Caco-2 (cell line): ENCODE results near the gene SYTL2. TPM values are rescaled to one million over a fixed set of nuclear protein-coding genes. Genes with fewer than 3 reads are reported as not detected.

ENCODE experiments used
- BruUV-seq: library from RNA; stranded (reverse); fragments of 400-500 nt; replicated peaks from 2 replicates; lab custom pipeline; 2021; lab: Mats Ljungman, UMichigan
- CTCF ChIA-PET: fragments of 300-600 bp; sonication (Branson Sonifier 250); formaldehyde crosslinking; loops from one replicate; lab custom pipeline; 2022; ENCODE audit warnings: antibody characterized with exemption; lab: Charles Lee
- POLR2A ChIA-PET: fragments of 300-600 bp; sonication (Branson Sonifier 250); formaldehyde crosslinking; loops from one replicate; lab custom pipeline; 2022; ENCODE audit warnings: antibody characterized with exemption; lab: Charles Lee
- DNase-seq, 2 experiments: peaks; one replicate each; pipeline versions ENCODE4 v3.0.0 to v3.0.0-alpha.2; 2020 to 2022
- H3K27me3 ChIP-seq: replicated peaks from 2 replicates; pipeline ENCODE4 v1.6.0; 2011; ENCODE audit warnings: low read length; ENCODE audit not compliant: control insufficient read depth, insufficient read depth
- H3K36me3 ChIP-seq: 2 replicates; pipeline ENCODE4 v1.5.1; 2011; ENCODE audit warnings: low read length; ENCODE audit not compliant: control insufficient read depth, insufficient read depth
- H3K4me1 ChIP-seq: fragments of 250-450 bp; sonication (Bioruptor Pico); 2 replicates; pipeline ENCODE4 v1.5.1; 2020; ENCODE audit warnings: mild to moderate bottlenecking
- H3K4me3 ChIP-seq: 2 replicates; pipeline ENCODE4 v1.5.1; 2011; ENCODE audit warnings: low read depth, mild to moderate bottlenecking, control low read depth, low read length
- H3K9me3 ChIP-seq: fragments of 250-450 bp; sonication (Bioruptor Pico); 2 replicates; pipeline ENCODE4 v1.5.1; 2020; ENCODE audit warnings: mild to moderate bottlenecking, moderate library complexity
- H3K27ac Mint-ChIP-seq: one replicate; pipeline ENCODE4 v1.8.0; 2022; ENCODE audit warnings: mixed read lengths; ENCODE audit not compliant: unreplicated experiment
- H3K27me3 Mint-ChIP-seq: one replicate; pipeline ENCODE4 v1.8.0; 2022; ENCODE audit warnings: mixed read lengths; ENCODE audit not compliant: insufficient read depth, unreplicated experiment
- H3K36me3 Mint-ChIP-seq: one replicate; pipeline ENCODE4 v1.8.0; 2022; ENCODE audit warnings: mild to moderate bottlenecking, mixed read lengths; ENCODE audit not compliant: insufficient read depth, unreplicated experiment
- H3K4me1 Mint-ChIP-seq: one replicate; pipeline ENCODE4 v1.8.0; 2022; ENCODE audit warnings: low read depth, mixed read lengths; ENCODE audit not compliant: unreplicated experiment
- H3K4me3 Mint-ChIP-seq: one replicate; pipeline ENCODE4 v1.8.0; 2022; ENCODE audit warnings: mild to moderate bottlenecking, moderate library complexity, mixed read lengths; ENCODE audit not compliant: unreplicated experiment
- H3K9me3 Mint-ChIP-seq: one replicate; pipeline ENCODE4 v1.8.0; 2022; ENCODE audit warnings: mixed read lengths; ENCODE audit not compliant: unreplicated experiment
- intact Hi-C: fragments of 100-400 bp; cut with micrococcal nuclease; formaldehyde crosslinking; loops from one replicate; pipeline ENCODE4 v1.10.0; 2022; ENCODE audit not compliant: unreplicated experiment
- total RNA-seq: library from RNA; stranded (reverse); gene quantifications from 2 replicates; pipeline ENCODE4 v1.2.3, GENCODE V29; 2022
- TF ChIP-seq, protein P1 (sequence below), 2 experiments: fragments of 200-600 bp in 1 of 2; IDR thresholded peaks; 1 replicate in 1 of 2; 2 replicates in 1 of 2; pipeline versions ENCODE4 v1.5.1 to v1.8.0; 2011 to 2022; ENCODE audit warnings: antibody characterized with exemption in 1 of 2, control low read depth in 1 of 2, inconsistent platforms in 1 of 2, low read depth in 1 of 2, low read length in 1 of 2, mild to moderate bottlenecking in 1 of 2, moderate library complexity in 1 of 2; ENCODE audit not compliant: insufficient read depth in 1 of 2, severe bottlenecking in 1 of 2, unreplicated experiment in 1 of 2

SYTL2 gene
- total RNA-seq, 1 experiment from 2014 or later: 110 TPM

GRCh38 chr11:85668157-85668556 lies 142.8 kb downstream of the SYTL2 start:
- no peaks in the 10 kb centered on the region for H3K27me3 Mint-ChIP-seq
- CTCF ChIA-PET: no interaction called here

GRCh38 chr11:85666687-85667086 lies 144.3 kb downstream of the SYTL2 start:
- peaks cover 7% of the 10 kb centered on the region for H3K4me1 Mint-ChIP-seq
- H3K27me3 Mint-ChIP-seq: no peaks in the 10 kb centered on the region
- H3K9me3 ChIP-seq: peaks cover 6% of the 10 kb centered on the region; the same call in 1 of the 2 replicates
- ChIA-PET CTCF (no interaction called here), POLR2A (no interaction called here)
- no peak overlapping the region for H3K4me3 Mint-ChIP-seq
- H3K36me3 ChIP-seq: peaks cover 2% of the 10 kb centered on the region; the same call in 1 of the 2 replicates
- TF ChIP-seq, protein P1, sequence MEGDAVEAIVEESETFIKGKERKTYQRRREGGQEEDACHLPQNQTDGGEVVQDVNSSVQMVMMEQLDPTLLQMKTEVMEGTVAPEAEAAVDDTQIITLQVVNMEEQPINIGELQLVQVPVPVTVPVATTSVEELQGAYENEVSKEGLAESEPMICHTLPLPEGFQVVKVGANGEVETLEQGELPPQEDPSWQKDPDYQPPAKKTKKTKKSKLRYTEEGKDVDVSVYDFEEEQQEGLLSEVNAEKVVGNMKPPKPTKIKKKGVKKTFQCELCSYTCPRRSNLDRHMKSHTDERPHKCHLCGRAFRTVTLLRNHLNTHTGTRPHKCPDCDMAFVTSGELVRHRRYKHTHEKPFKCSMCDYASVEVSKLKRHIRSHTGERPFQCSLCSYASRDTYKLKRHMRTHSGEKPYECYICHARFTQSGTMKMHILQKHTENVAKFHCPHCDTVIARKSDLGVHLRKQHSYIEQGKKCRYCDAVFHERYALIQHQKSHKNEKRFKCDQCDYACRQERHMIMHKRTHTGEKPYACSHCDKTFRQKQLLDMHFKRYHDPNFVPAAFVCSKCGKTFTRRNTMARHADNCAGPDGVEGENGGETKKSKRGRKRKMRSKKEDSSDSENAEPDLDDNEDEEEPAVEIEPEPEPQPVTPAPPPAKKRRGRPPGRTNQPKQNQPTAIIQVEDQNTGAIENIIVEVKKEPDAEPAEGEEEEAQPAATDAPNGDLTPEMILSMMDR (IDR thresholded peaks at IDR 0.05; ENCODE audit: insufficient read depth in 1 of 2, low read depth in 1 of 2, low read length in 1 of 2, severe bottlenecking in 1 of 2, unreplicated experiment in 1 of 2): no peak
- intact Hi-C loops: loop anchor here (10.0 kb wide), 2 partner anchors 578 to 638 kb away; partner anchors contain the start of genes EED and HIKESHI
- H3K4me1 ChIP-seq: 0 out of 2 replicates have a peak, but pooled peaks cover 9% of the 10 kb centered on the region
- H3K36me3 Mint-ChIP-seq: peaks cover 34% of the 10 kb centered on the region
- BruUV-seq: no TSS peak
- H3K9me3 Mint-ChIP-seq: peaks cover 12% of the 10 kb centered on the region
- DNase-seq: no peak
- H3K27ac Mint-ChIP-seq: no peak overlapping the region
- H3K4me3 ChIP-seq: no peak overlapping the region
- H3K27me3 ChIP-seq: no peaks in the 10 kb centered on the region

More at GRCh38 chr11:85668157-85668556, 142.8 kb downstream of the SYTL2 start:
- H3K4me1 Mint-ChIP-seq: peaks cover 7% of the 10 kb centered on the region
- intact Hi-C loops: loop anchor here (10.0 kb wide), 2 partner anchors 577 to 637 kb away; partner anchors contain the start of genes EED and HIKESHI
- DNase-seq: no peak
- Histone ChIP-seq H3K27me3 (no peaks in the 10 kb centered on the region), H3K4me3 (no peak overlapping the region), H3K4me1 (0 out of 2 replicates have a peak, but pooled peaks cover 9% of the 10 kb centered on the region), H3K9me3 (peaks cover 6% of the 10 kb centered on the region; the same call in 1 of the 2 replicates), H3K36me3 (peaks cover 2% of the 10 kb centered on the region; the same call in 1 of the 2 replicates)
- peaks cover 20% of the 10 kb centered on the region for H3K9me3 Mint-ChIP-seq
- BruUV-seq: no TSS peak
- H3K27ac Mint-ChIP-seq: no peak overlapping the region
- no peak overlapping the region for H3K4me3 Mint-ChIP-seq
- H3K36me3 Mint-ChIP-seq: peaks cover 21% of the 10 kb centered on the region
- TF ChIP-seq, protein P1 (IDR thresholded peaks at IDR 0.05; ENCODE audit: insufficient read depth in 1 of 2, low read depth in 1 of 2, low read length in 1 of 2, severe bottlenecking in 1 of 2, unreplicated experiment in 1 of 2): no peak
- POLR2A ChIA-PET: no interaction called here

- no peaks in the 10 kb centered on the region for H3K27me3 ChIP-seq
- intact Hi-C loops: loop anchor here (1.0 to 10.0 kb wide), 3 partner anchors 144 to 639 kb away; partner anchors contain the start of genes EED and HIKESHI
- Mint-ChIP-seq H3K4me3 (peak overlapping the region; percentile 91), H3K4me1 (peaks cover 16% of the 10 kb centered on the region), H3K36me3 (peaks cover 43% of the 10 kb centered on the region), H3K27ac (peak overlapping the region; percentile 87), H3K9me3 (peaks cover 5% of the 10 kb centered on the region), H3K27me3 (no peaks in the 10 kb centered on the region)
- no peak for DNase-seq
- TF ChIP-seq, protein P1 (IDR thresholded peaks at IDR 0.05; ENCODE audit: insufficient read depth in 1 of 2, low read depth in 1 of 2, low read length in 1 of 2, severe bottlenecking in 1 of 2, unreplicated experiment in 1 of 2): no peak
- peaks cover 1% of the 10 kb centered on the region; the same call in 1 of the 2 replicates for H3K9me3 ChIP-seq
- H3K36me3 ChIP-seq: peaks cover 2% of the 10 kb centered on the region; the same call in 1 of the 2 replicates
- H3K4me1 ChIP-seq: 0 out of 2 replicates have a peak, but pooled peaks cover 9% of the 10 kb centered on the region
- no peak overlapping the region; the same call in 1 of the 2 replicates for H3K4me3 ChIP-seq
- CTCF ChIA-PET: no interaction called here
- BruUV-seq: no TSS peak
- POLR2A ChIA-PET: interaction anchor here (0.5 kb wide), 1 partner anchor 21 kb away, joined by 3 read pairs; no protein-coding TSS in a partner anchor
Observed at GRCh38 chr11:85665733-85666132, 145.2 kb downstream of the SYTL2 start.
